HepG2 (cell line): ENCODE data around the gene SOX13. TPM values are rescaled to one million over a fixed set of nuclear protein-coding genes. Genes with fewer than 3 reads are reported as not detected.

Experiments used
- ADNP ChIP-seq: sonication (generic); formaldehyde crosslinking; IDR thresholded peaks from 2 replicates; pipeline ENCODE4 v1.4.0; 2020; ENCODE audit warnings: missing genetic modification reagents
- ARNT ChIP-seq: fragments of 450-650 bp; IDR thresholded peaks from 2 replicates; pipeline ENCODE4 v1.6.1; 2017
- EEA1 ChIP-seq: sonication (generic); formaldehyde crosslinking; IDR thresholded peaks from 2 replicates; pipeline ENCODE4 v1.5.1; 2020; ENCODE audit warnings: mild to moderate bottlenecking, missing genetic modification reagents, borderline replicate concordance
- FOSL2 ChIP-seq: sonication (generic); formaldehyde crosslinking; IDR thresholded peaks from 2 replicates; pipeline ENCODE4 v1.4.0; 2020; ENCODE audit warnings: missing genetic modification reagents
- FOXK2 ChIP-seq: fragments of 450-650 bp; IDR thresholded peaks from 2 replicates; pipeline ENCODE4 v1.6.1; 2016
- GLI4 ChIP-seq: sonication (generic); formaldehyde crosslinking; IDR thresholded peaks from 2 replicates; pipeline ENCODE4 v1.5.1; 2020; ENCODE audit warnings: missing genetic modification reagents, mild to moderate bottlenecking, moderate library complexity, borderline replicate concordance
- HNF1B ChIP-seq: sonication (generic); formaldehyde crosslinking; IDR thresholded peaks from 2 replicates; pipeline ENCODE4 v1.5.1; 2020; ENCODE audit warnings: mild to moderate bottlenecking, moderate library complexity, missing genetic modification reagents
- HOXA3 ChIP-seq: sonication (generic); formaldehyde crosslinking; IDR thresholded peaks from 2 replicates; pipeline ENCODE4 v1.5.0; 2020; ENCODE audit warnings: missing genetic modification reagents
- IKZF4 ChIP-seq: sonication (generic); formaldehyde crosslinking; IDR thresholded peaks from 2 replicates; pipeline ENCODE4 v1.5.1; 2020; ENCODE audit warnings: borderline replicate concordance, mild to moderate bottlenecking, low read depth, missing genetic modification reagents; ENCODE audit errors: not compliant biosample characterization
- MIER2 ChIP-seq: IDR thresholded peaks from 2 replicates; pipeline ENCODE4 v1.6.1; 2016; ENCODE audit warnings: missing biosample characterization, missing genetic modification reagents
- NR0B2 ChIP-seq: sonication (generic); formaldehyde crosslinking; IDR thresholded peaks from 2 replicates; pipeline ENCODE4 v1.4.0; 2020; ENCODE audit warnings: mild to moderate bottlenecking, missing genetic modification reagents
- PITX1 ChIP-seq: sonication (generic); formaldehyde crosslinking; IDR thresholded peaks from 2 replicates; pipeline ENCODE4 v1.5.1; 2020; ENCODE audit warnings: mild to moderate bottlenecking, missing genetic modification reagents
- RAD51 ChIP-seq: fragments of 450-650 bp; IDR thresholded peaks from 2 replicates; pipeline ENCODE4 v1.6.1; 2016; ENCODE audit warnings: borderline replicate concordance
- RNF219 ChIP-seq: sonication (generic); formaldehyde crosslinking; IDR thresholded peaks from 2 replicates; pipeline ENCODE4 v1.5.0; 2020; ENCODE audit warnings: mild to moderate bottlenecking, missing genetic modification reagents
- RXRB ChIP-seq: IDR thresholded peaks from 2 replicates; pipeline ENCODE4 v1.6.1; 2016; ENCODE audit warnings: borderline replicate concordance, missing genetic modification reagents, missing compliant biosample characterization
- SP4 ChIP-seq: sonication (generic); formaldehyde crosslinking; IDR thresholded peaks from 2 replicates; pipeline ENCODE4 v1.8.1; 2023; ENCODE audit warnings: mild to moderate bottlenecking, missing genetic modification reagents
- THAP8 ChIP-seq: sonication (generic); formaldehyde crosslinking; IDR thresholded peaks from 2 replicates; pipeline ENCODE4 v1.5.1; 2020; ENCODE audit warnings: missing genetic modification reagents, mild to moderate bottlenecking, borderline replicate concordance
- TOPORS ChIP-seq: sonication (generic); formaldehyde crosslinking; IDR thresholded peaks from 2 replicates; pipeline ENCODE4 v1.8.0; 2023; ENCODE audit warnings: mild to moderate bottlenecking, missing genetic modification reagents
- TRIM24 ChIP-seq: sonication (generic); formaldehyde crosslinking; IDR thresholded peaks from 2 replicates; pipeline ENCODE4 v1.8.0; 2022; ENCODE audit warnings: mild to moderate bottlenecking, missing genetic modification reagents
- ZBTB37 ChIP-seq: sonication (generic); formaldehyde crosslinking; IDR thresholded peaks from 2 replicates; pipeline ENCODE4 v1.4.0; 2020; ENCODE audit warnings: mild to moderate bottlenecking, missing genetic modification reagents
- ZFYVE20 ChIP-seq: sonication (generic); formaldehyde crosslinking; IDR thresholded peaks from 2 replicates; pipeline ENCODE4 v1.8.0; 2023; ENCODE audit warnings: low read depth, mild to moderate bottlenecking, moderate library complexity, missing genetic modification reagents, borderline replicate concordance
- ZMAT3 ChIP-seq: sonication (generic); formaldehyde crosslinking; conservative IDR thresholded peaks from 2 replicates; pipeline ENCODE4 v1.7.0; 2021; ENCODE audit warnings: missing genetic modification reagents
- ZNF124 ChIP-seq: sonication (generic); formaldehyde crosslinking; IDR thresholded peaks from 2 replicates; pipeline ENCODE4 v1.4.0; 2020; ENCODE audit warnings: missing genetic modification reagents
- ZNF205 ChIP-seq: IDR thresholded peaks from 2 replicates; pipeline ENCODE4 v1.6.1; 2018; ENCODE audit warnings: missing biosample characterization, missing genetic modification reagents
- ZNF782 ChIP-seq: sonication (generic); formaldehyde crosslinking; IDR thresholded peaks from 2 replicates; pipeline ENCODE4 v1.4.0; 2020; ENCODE audit warnings: missing genetic modification reagents, mild to moderate bottlenecking, borderline replicate concordance
- polyA plus RNA-seq, 8 experiments: library from polyadenylated mRNA; depleted of rRNA in 3 of 8; stranded (reverse) in 7 of 8; unstranded in 1 of 8; fragments of >200 nt; fragmentation: Illumina TruSeq in 4 of 8; extraction: Trizol in 4 of 8; gene quantifications; 2 replicates each; pipeline versions ENCODE4 v1.2.1 to v1.2.3, GENCODE V29; 2011 to 2016; ENCODE audit warnings: low read depth in 4 of 8, missing spikeins in 1 of 8, mixed read lengths in 1 of 8; ENCODE audit not compliant: insufficient read depth in 1 of 8
- total RNA-seq, 5 experiments: library from RNA; depleted of rRNA; stranded (reverse); fragments of >200 nt; fragmentation: Illumina TruSeq; extraction: Trizol; gene quantifications; 2 replicates each; pipeline ENCODE4 v1.2.3, GENCODE V29; 2016; ENCODE audit warnings: low read depth in 1 of 5

SOX13 gene
- total and polyA plus RNA-seq, 2 of the 13 experiments (the other 11 are each of a cell fraction or from before 2014, with no cell fraction given): 13.3 to 15.8 TPM

- TF ChIP-seq SP4 (CRISPR knock-in tag) (no peak; the same call in 1 of the 2 replicates), THAP8 (CRISPR knock-in tag) (no peak), ADNP (0 out of 2 replicates have a peak, but pooled peaks have one; percentile 4), RAD51 (no peak), HOXA3 (CRISPR knock-in tag) (peak; percentile 75), PITX1 (CRISPR knock-in tag) (peak; percentile 78), FOXK2 (no peak), MIER2 (CRISPR knock-in tag) (no peak), RXRB (CRISPR knock-in tag) (peak; percentile 56), ARNT (no peak), NR0B2 (CRISPR knock-in tag) (no peak), GLI4 (CRISPR knock-in tag) (no peak), IKZF4 (CRISPR knock-in tag) (no peak), FOSL2 (CRISPR knock-in tag) (peak; percentile 42; the same call in 1 of the 2 replicates), ZNF124 (peak; percentile 55; the same call in 1 of the 2 replicates), EEA1 (CRISPR knock-in tag) (no peak), ZNF205 (CRISPR knock-in tag) (peak; percentile 99), ZMAT3 (CRISPR knock-in tag) (no peak; the same call in 1 of the 2 replicates), ZBTB37 (CRISPR knock-in tag) (no peak), TRIM24 (CRISPR knock-in tag) (no peak), ZFYVE20 (CRISPR knock-in tag) (no peak), TOPORS (no peak), ZNF782 (CRISPR knock-in tag) (no peak), HNF1B (CRISPR knock-in tag) (no peak), RNF219 (CRISPR knock-in tag) (no peak)
These were observed 1.6 kb downstream of the SOX13 start (continued) for GRCh38 chr1:204074274-204075138.
